GM12801 (cell line): ENCODE results near the gene PKIG.

Experiments
- CTCF ChIP-seq: IDR thresholded peaks from one replicate; pipeline ENCODE4 v1.5.1; 2011; ENCODE audit warnings: control low read depth; ENCODE audit not compliant: insufficient read length; ENCODE audit errors: extremely low read depth

PKIG gene

GRCh38 chr20:44615169-44615791, 32.9 kb downstream of the PKIG start:
- no peak for TF ChIP-seq CTCF

GRCh38 chr20:44615876-44616603, 33.7 kb downstream of the PKIG start:
- no peak for TF ChIP-seq CTCF

GRCh38 chr20:44616604-44616964, 34.2 kb downstream of the PKIG start:
- TF ChIP-seq CTCF, result no peak

- TF ChIP-seq CTCF, result no peak
Observed at GRCh38 chr20:44618318-44618731, 35.9 kb downstream of the PKIG start.

- no peak for TF ChIP-seq CTCF
Observed at GRCh38 chr20:44619294-44619693, 36.9 kb downstream of the PKIG start.

GRCh38 chr20:44620030-44620429, 37.7 kb downstream of the PKIG start:
- TF ChIP-seq CTCF, result no peak

GRCh38 chr20:44621325-44621724, 38.9 kb downstream of the PKIG start:
- TF ChIP-seq CTCF, result no peak
